ENCODE measurements around the gene PYGB.
A peak's percentile ranks its signal among the peaks of the same experiment; 100 is the strongest.

The PYGB gene

GRCh38 chr20:25274481-25274880 lies 26.6 kb downstream of the PYGB start:
- Histone ChIP-seq H2AFZ (ENCODE audit: insufficient read depth, low read length, poor library complexity) (no peak overlapping the region), H4K91ac (ENCODE audit: low read depth, low read length) (no peak overlapping the region), H3K27ac (ENCODE audit: low read depth, low read length) (no peak overlapping the region), H3K18ac (ENCODE audit: low read length) (no peak overlapping the region), H2AK5ac (ENCODE audit: low read length) (no peak overlapping the region), H4K12ac (ENCODE audit: low read depth, low read length) (no peak overlapping the region), H3K4ac (ENCODE audit: low read depth, low read length) (no peak overlapping the region), H3K9me3 (ENCODE audit: insufficient read depth, low read depth, low read length) (no peaks in the 10 kb centered on the region), H3K79me2 (ENCODE audit: control insufficient read depth, insufficient read depth, low read length, poor library complexity) (no peaks in the 10 kb centered on the region), H3K27me3 (ENCODE audit: insufficient read depth, low read length) (no peaks in the 10 kb centered on the region), H3K9ac (ENCODE audit: low read length) (no peak overlapping the region), H3K36me3 (ENCODE audit: control insufficient read depth in 1 of 2, insufficient read depth in 2 of 2, low read length in 2 of 2) (peaks cover 73 to 76% of the 10 kb centered on the region in 2 experiments), H2BK12ac (ENCODE audit: low read length) (no peak overlapping the region), H3K4me3 (ENCODE audit: low read depth, low read length) (no peak overlapping the region), H2BK120ac (ENCODE audit: insufficient read depth, low read length, poor library complexity) (no peak overlapping the region), H3K4me2 (ENCODE audit: low read length) (no peak overlapping the region), H4K8ac (ENCODE audit: low read depth, low read length) (no peak overlapping the region), H3K23ac (ENCODE audit: low read length) (no peak overlapping the region), H3K14ac (ENCODE audit: low read length) (no peak overlapping the region), H3K4me1 (ENCODE audit: control insufficient read depth in 1 of 2, insufficient read depth in 2 of 2, low read length in 2 of 2) (no peaks in the 10 kb centered on the region), H2BK5ac (ENCODE audit: low read depth, low read length, poor library complexity) (no peak overlapping the region), H3K79me1 (ENCODE audit: low read length) (no peaks in the 10 kb centered on the region)
- WGBS (ENCODE audit: extremely low coverage, insufficient coverage, insufficient read length), result no CpG with 5 or more reads among the region's 20 CpGs
- DNase-seq, result no peak

DNA sequence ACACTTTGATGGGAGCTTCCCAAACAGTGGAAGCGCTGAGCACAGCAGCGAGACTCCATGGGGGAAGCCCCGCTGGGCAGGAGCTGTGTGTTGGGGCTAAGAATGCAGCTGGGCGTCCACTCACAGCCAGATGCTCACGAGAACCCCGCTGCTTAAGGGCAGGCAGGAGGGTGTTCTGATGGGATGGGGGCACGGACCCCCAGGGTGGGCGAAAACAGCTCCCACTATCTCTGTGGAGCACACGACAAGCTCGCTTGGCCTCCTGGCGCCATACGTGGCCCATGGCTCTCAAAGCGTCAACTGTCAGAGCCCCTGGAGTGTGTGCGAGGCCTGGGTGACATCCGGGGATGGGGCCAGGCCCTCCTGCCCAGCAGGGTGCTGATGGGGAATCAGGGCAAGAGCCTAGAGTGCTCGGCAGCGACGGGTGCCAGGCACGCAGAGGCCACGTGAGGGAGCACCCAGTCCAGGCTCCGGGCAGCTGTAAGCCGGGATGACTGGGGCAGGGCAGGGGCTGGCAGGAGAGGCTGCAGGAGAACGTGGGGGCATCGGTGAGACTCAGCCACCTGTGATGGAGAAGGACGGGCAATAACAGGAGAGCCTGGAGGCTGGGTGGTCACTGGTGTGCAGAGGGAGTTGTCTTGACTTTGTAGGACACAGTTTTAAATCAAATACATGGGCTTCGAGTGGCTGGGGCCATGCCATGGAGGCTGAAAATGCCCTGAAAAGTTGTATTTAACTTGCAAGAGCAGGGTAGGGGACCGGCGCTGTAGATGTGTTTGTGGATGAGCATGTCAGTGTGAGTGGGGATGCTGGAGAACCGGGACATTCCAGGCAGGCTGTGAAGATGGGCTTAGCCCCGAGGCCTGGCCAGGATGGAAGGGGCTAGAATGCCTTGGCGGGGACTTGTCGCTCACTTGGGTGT lies 27.3 kb downstream of the PYGB start:
- H3K27me3 ChIP-seq (ENCODE audit: insufficient read depth, low read length), result no peaks in the 10 kb centered on the region
- no peak overlapping the region for H2BK12ac ChIP-seq (ENCODE audit: low read length)
- no peak overlapping the region for H3K9ac ChIP-seq (ENCODE audit: low read length)
- H3K79me2 ChIP-seq (ENCODE audit: control insufficient read depth, insufficient read depth, low read length, poor library complexity), result no peaks in the 10 kb centered on the region
- no peak overlapping the region for H2AFZ ChIP-seq (ENCODE audit: insufficient read depth, low read length, poor library complexity)
- no peak overlapping the region for H3K4ac ChIP-seq (ENCODE audit: low read depth, low read length)
- no peak overlapping the region for H4K91ac ChIP-seq (ENCODE audit: low read depth, low read length)
- no peak overlapping the region for H2AK5ac ChIP-seq (ENCODE audit: low read length)
- no peak overlapping the region for H3K4me3 ChIP-seq (ENCODE audit: low read depth, low read length)
- H4K8ac ChIP-seq (ENCODE audit: low read depth, low read length), result no peak overlapping the region
- no peaks in the 10 kb centered on the region for H3K9me3 ChIP-seq (ENCODE audit: insufficient read depth, low read depth, low read length)
- H3K18ac ChIP-seq (ENCODE audit: low read length), result no peak overlapping the region
- no peak overlapping the region for H2BK120ac ChIP-seq (ENCODE audit: insufficient read depth, low read length, poor library complexity)
- H3K79me1 ChIP-seq (ENCODE audit: low read length), result no peaks in the 10 kb centered on the region
- H3K4me1 ChIP-seq (ENCODE audit: control insufficient read depth in 1 of 2, insufficient read depth in 2 of 2, low read length in 2 of 2), result no peaks in the 10 kb centered on the region
- no CpG with 5 or more reads among the region's 32 CpGs for WGBS (ENCODE audit: extremely low coverage, insufficient coverage, insufficient read length)
- H3K36me3 ChIP-seq (ENCODE audit: control insufficient read depth in 1 of 2, insufficient read depth in 2 of 2, low read length in 2 of 2), result peaks cover 75 to 78% of the 10 kb centered on the region in 2 experiments
- no peak overlapping the region for H3K23ac ChIP-seq (ENCODE audit: low read length)
- H2BK5ac ChIP-seq (ENCODE audit: low read depth, low read length, poor library complexity), result no peak overlapping the region
- H3K27ac ChIP-seq (ENCODE audit: low read depth, low read length), result no peak overlapping the region
- H4K12ac ChIP-seq (ENCODE audit: low read depth, low read length), result no peak overlapping the region
- no peak for DNase-seq
- no peak overlapping the region for H3K14ac ChIP-seq (ENCODE audit: low read length)
- no peak overlapping the region for H3K4me2 ChIP-seq (ENCODE audit: low read length)

DNA sequence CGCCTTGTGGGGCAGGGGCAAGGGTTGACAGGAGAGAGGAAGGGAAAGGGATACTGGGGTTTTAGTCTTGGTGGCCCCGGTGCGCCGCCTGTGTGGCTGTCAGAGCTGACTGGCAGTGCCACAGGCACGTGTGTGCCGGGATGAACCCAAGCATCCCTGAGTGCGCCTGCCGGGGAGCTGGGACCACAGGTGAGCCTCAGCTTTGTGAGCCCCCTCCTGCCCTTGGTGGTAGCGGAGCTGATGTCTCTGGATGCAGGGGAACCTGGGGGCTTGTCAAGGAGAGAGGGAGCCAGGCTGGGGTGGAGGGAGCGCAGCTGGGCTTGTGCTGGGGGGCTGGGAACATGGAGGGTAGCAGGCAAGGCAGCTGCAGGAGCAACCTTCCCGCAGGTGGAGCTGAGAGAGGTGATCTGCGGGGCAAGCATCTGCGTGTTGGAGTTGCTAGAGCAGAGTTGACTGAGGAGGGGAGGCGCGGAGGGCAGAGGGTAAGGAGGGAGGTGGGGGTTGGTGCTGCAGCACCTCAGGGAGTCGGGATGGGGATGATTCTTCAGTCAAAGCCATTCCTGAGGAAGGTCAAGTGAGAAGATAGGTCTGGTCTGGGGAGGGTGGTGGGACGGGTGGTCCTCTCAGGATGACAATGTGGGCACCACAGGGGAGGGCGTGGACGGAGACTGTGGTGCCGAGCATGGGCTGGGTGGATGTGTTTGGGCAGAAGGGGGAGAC lies 28.1 kb downstream of the PYGB start:
- Histone ChIP-seq H3K79me2 (ENCODE audit: control insufficient read depth, insufficient read depth, low read length, poor library complexity) (no peaks in the 10 kb centered on the region), H3K23ac (ENCODE audit: low read length) (no peak overlapping the region), H3K9me3 (ENCODE audit: insufficient read depth, low read depth, low read length) (no peaks in the 10 kb centered on the region), H3K9ac (ENCODE audit: low read length) (no peak overlapping the region), H4K8ac (ENCODE audit: low read depth, low read length) (no peak overlapping the region), H2AK5ac (ENCODE audit: low read length) (no peak overlapping the region), H2BK120ac (ENCODE audit: insufficient read depth, low read length, poor library complexity) (no peak overlapping the region), H3K36me3 (ENCODE audit: control insufficient read depth in 1 of 2, insufficient read depth in 2 of 2, low read length in 2 of 2) (peaks cover 78% of the 10 kb centered on the region in 2 experiments), H4K91ac (ENCODE audit: low read depth, low read length) (no peak overlapping the region), H3K27ac (ENCODE audit: low read depth, low read length) (no peak overlapping the region), H3K4ac (ENCODE audit: low read depth, low read length) (no peak overlapping the region), H3K18ac (ENCODE audit: low read length) (no peak overlapping the region), H2BK12ac (ENCODE audit: low read length) (no peak overlapping the region), H3K27me3 (ENCODE audit: insufficient read depth, low read length) (no peaks in the 10 kb centered on the region), H3K79me1 (ENCODE audit: low read length) (no peaks in the 10 kb centered on the region), H2AFZ (ENCODE audit: insufficient read depth, low read length, poor library complexity) (no peak overlapping the region), H3K14ac (ENCODE audit: low read length) (no peak overlapping the region), H4K12ac (ENCODE audit: low read depth, low read length) (no peak overlapping the region), H3K4me3 (ENCODE audit: low read depth, low read length) (no peak overlapping the region), H3K4me2 (ENCODE audit: low read length) (no peak overlapping the region), H3K4me1 (ENCODE audit: control insufficient read depth in 1 of 2, insufficient read depth in 2 of 2, low read length in 2 of 2) (no peaks in the 10 kb centered on the region), H2BK5ac (ENCODE audit: low read depth, low read length, poor library complexity) (no peak overlapping the region)
- no peak for DNase-seq
- WGBS (ENCODE audit: extremely low coverage, insufficient coverage, insufficient read length), result no CpG with 5 or more reads among the region's 20 CpGs

- H2BK120ac ChIP-seq (ENCODE audit: insufficient read depth, low read length, poor library complexity), result no peak overlapping the region
- H2BK5ac ChIP-seq (ENCODE audit: low read depth, low read length, poor library complexity), result no peak overlapping the region
- no peak overlapping the region for H3K9ac ChIP-seq (ENCODE audit: low read length)
- H2AFZ ChIP-seq (ENCODE audit: insufficient read depth, low read length, poor library complexity), result no peak overlapping the region
- peak overlapping the region; percentile 19 for H4K12ac ChIP-seq (ENCODE audit: low read depth, low read length)
- no peak overlapping the region for H3K4me3 ChIP-seq (ENCODE audit: low read depth, low read length)
- no peaks in the 10 kb centered on the region for H3K79me2 ChIP-seq (ENCODE audit: control insufficient read depth, insufficient read depth, low read length, poor library complexity)
- H3K27me3 ChIP-seq (ENCODE audit: insufficient read depth, low read length), result no peaks in the 10 kb centered on the region
- no peaks in the 10 kb centered on the region for H3K79me1 ChIP-seq (ENCODE audit: low read length)
- H3K4me1 ChIP-seq (ENCODE audit: control insufficient read depth in 1 of 2, insufficient read depth in 2 of 2, low read length in 2 of 2), result no peaks in the 10 kb centered on the region
- no peak overlapping the region for H2AK5ac ChIP-seq (ENCODE audit: low read length)
- H2BK12ac ChIP-seq (ENCODE audit: low read length), result no peak overlapping the region
- H4K8ac ChIP-seq (ENCODE audit: low read depth, low read length), result no peak overlapping the region
- no peaks in the 10 kb centered on the region for H3K9me3 ChIP-seq (ENCODE audit: insufficient read depth, low read depth, low read length)
- no peak overlapping the region for H3K23ac ChIP-seq (ENCODE audit: low read length)
- H3K27ac ChIP-seq (ENCODE audit: low read depth, low read length), result no peak overlapping the region
- WGBS (ENCODE audit: extremely low coverage, insufficient coverage, insufficient read length), result no CpG with 5 or more reads among the region's 24 CpGs
- peaks cover 78% of the 10 kb centered on the region in 2 experiments for H3K36me3 ChIP-seq (ENCODE audit: control insufficient read depth in 1 of 2, insufficient read depth in 2 of 2, low read length in 2 of 2)
- H3K4me2 ChIP-seq (ENCODE audit: low read length), result no peak overlapping the region
- no peak overlapping the region for H3K14ac ChIP-seq (ENCODE audit: low read length)
- no peak overlapping the region for H3K18ac ChIP-seq (ENCODE audit: low read length)
- H4K91ac ChIP-seq (ENCODE audit: low read depth, low read length), result no peak overlapping the region
- DNase-seq, result no peak
- no peak overlapping the region for H3K4ac ChIP-seq (ENCODE audit: low read depth, low read length)
Observed at GRCh38 chr20:25276533-25277050, 28.7 kb downstream of the PYGB start.

Measured in trophoblast cell (in vitro differentiated cells and primary cell).